Activated CD4-positive, alpha-beta T cell treated with anti-CD3 and anti-CD28 coated beads, Interleukin-2, amount 10 ng/mL, durations not matched to agents 24 days and 14 days (primary cell): ENCODE results near the gene SELENOS. TPM values are rescaled to one million over a fixed set of nuclear protein-coding genes. Genes with fewer than 3 reads are reported as not detected.
A peak's percentile ranks its signal among the peaks of the same experiment; 100 is the strongest.

Experiments
- DNase-seq: peaks from one replicate; pipeline ENCODE4 v3.0.0; 2022
- H3K27ac Mint-ChIP-seq: one replicate; pipeline ENCODE4 v1.8.0; 2022; ENCODE audit warnings: mild to moderate bottlenecking, mixed read lengths
- H3K27me3 Mint-ChIP-seq: one replicate; pipeline ENCODE4 v1.8.0; 2022; ENCODE audit warnings: mixed read lengths
- H3K36me3 Mint-ChIP-seq: one replicate; pipeline ENCODE4 v1.8.0; 2022; ENCODE audit warnings: low read depth, mild to moderate bottlenecking, mixed read lengths
- H3K4me1 Mint-ChIP-seq: one replicate; pipeline ENCODE4 v1.8.0; 2021; ENCODE audit warnings: mixed read lengths
- H3K4me3 Mint-ChIP-seq: one replicate; pipeline ENCODE4 v1.8.0; 2022; ENCODE audit warnings: mild to moderate bottlenecking, moderate library complexity, mixed read lengths
- H3K9me3 Mint-ChIP-seq: one replicate; pipeline ENCODE4 v1.8.0; 2021; ENCODE audit warnings: mixed read lengths
- intact Hi-C: fragments of 100-400 bp; cut with micrococcal nuclease; formaldehyde crosslinking; loops from one replicate; pipeline ENCODE4 v1.15.1; 2023
- total RNA-seq: library from RNA; stranded (reverse); gene quantifications from 2 replicates; pipeline ENCODE4 v1.2.3, GENCODE V29; 2022

The SELENOS gene
- total RNA-seq, 1 donor from 2014 or later: 36.5 TPM

GRCh38 chr15:101256757-101257156, 20.5 kb downstream of the SELENOS start:
- H3K36me3 Mint-ChIP-seq: no peaks in the 10 kb centered on the region
- no peak overlapping the region for H3K27ac Mint-ChIP-seq
- peaks cover 15% of the 10 kb centered on the region for H3K27me3 Mint-ChIP-seq
- H3K4me1 Mint-ChIP-seq: peaks cover 34% of the 10 kb centered on the region
- H3K9me3 Mint-ChIP-seq: no peaks in the 10 kb centered on the region
- no peak overlapping the region for H3K4me3 Mint-ChIP-seq
- intact Hi-C loops: loop anchor here (5.0 kb wide), 1 partner anchor 339 kb away; the partner anchor contains the start of gene LRRK1
- peak; percentile 75 for DNase-seq

DNA sequence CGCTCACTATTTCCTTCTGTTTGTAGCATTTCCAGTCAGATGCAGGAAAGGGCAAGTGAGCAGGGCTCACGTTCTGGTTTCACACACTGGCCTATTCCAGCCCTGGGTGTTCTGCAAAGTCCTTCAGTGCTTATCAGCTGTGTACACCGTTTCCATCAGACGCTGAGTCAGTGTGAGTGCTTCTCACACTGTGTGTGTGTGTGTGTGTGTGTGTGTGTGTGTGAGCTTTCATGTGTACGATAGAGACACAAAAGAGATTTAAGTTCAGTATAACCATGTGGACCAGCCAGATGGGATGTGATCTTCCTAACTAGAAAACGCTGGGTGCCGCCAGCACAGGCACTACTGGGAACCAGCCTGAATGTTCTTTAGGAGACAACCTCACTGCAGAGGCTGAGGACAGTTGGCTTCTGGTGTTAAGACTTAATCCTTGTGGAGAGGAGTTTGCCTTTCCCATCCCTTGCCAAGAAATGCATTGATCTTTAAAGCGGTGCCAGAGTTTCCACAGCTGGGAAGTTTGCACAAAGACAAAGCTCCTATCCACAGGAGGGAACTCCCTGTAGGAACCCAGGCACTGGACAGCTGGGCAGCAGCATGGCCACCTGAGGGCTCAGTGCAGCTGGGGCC, 21.6 kb downstream of the SELENOS start:
- H3K27ac Mint-ChIP-seq: no peak overlapping the region
- H3K36me3 Mint-ChIP-seq: peaks cover 1% of the 10 kb centered on the region
- H3K9me3 Mint-ChIP-seq: no peaks in the 10 kb centered on the region
- DNase-seq: no peak
- H3K4me1 Mint-ChIP-seq: peaks cover 34% of the 10 kb centered on the region
- intact Hi-C loops: loop anchor here (5.0 kb wide), 1 partner anchor 338 kb away; the partner anchor contains the start of gene LRRK1
- peaks cover 12% of the 10 kb centered on the region for H3K27me3 Mint-ChIP-seq
- no peak overlapping the region for H3K4me3 Mint-ChIP-seq

DNA sequence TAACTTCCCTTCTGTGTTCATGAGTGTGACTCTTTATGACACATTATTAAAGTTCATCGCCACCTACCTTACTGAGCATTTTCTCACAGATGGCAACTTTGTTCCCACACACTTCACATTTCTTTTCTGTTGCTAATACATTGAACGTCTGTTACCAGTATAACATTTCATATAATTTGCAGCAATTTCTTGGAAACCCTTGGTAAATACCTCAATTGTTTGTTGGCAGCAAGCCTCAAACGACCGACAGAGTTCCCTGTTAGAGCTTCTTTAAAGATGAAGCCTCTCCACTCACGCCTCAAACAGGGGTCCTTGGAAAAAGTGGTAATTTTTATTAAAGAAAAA, 22.3 kb downstream of the SELENOS start:
- Mint-ChIP-seq H3K9me3 (no peaks in the 10 kb centered on the region), H3K4me1 (peaks cover 38% of the 10 kb centered on the region), H3K36me3 (peaks cover 8% of the 10 kb centered on the region), H3K27ac (no peak overlapping the region), H3K27me3 (peaks cover 12% of the 10 kb centered on the region), H3K4me3 (no peak overlapping the region)
- intact Hi-C loops: loop anchor here (5.0 kb wide), 1 partner anchor 338 kb away; the partner anchor contains the start of gene LRRK1
- DNase-seq: no peak

DNA sequence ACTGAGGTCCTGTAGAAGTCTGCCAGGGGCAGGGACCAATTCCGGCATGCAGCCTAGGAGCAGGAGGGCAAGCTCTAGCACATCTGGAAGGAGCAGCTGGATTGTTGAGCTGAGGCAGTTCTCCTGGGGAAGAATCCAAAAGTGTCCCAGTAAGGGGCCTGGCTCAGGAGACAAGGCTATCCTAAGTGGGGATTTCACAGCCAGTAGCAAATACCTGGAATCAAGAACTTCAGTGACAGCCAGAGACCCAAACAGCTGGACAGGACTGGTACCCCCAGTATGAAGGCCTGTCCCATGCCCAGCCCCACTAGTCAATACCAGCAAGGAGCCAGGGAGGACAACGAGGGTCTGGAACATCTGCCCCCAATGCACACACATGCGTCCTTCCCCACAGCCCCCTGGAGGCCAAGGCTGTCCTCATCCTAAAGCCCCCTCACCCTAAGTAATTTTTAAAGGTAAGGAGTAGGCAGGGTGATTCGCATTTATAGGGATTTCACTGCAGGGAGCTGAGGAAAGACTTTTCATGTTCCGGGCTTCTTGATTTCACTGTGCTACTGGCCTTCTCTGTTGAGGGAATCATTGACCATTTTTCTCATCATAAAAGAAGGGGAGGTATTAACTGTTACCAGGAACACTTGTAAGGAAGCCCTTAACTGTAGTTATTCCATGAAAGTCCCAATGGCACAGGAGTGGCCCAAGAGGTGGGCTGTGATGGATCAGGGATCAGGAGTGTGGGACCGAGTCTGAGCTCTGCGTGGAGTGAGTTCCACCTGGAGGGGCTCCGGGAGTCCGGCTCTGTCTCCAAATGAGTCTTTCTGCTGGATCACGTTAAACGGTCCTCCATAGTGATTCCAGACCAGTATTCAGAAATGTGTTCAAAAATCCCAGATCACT, 22.9 kb downstream of the SELENOS start:
- no peak for DNase-seq
- no peak overlapping the region for H3K27ac Mint-ChIP-seq
- no peaks in the 10 kb centered on the region for H3K9me3 Mint-ChIP-seq
- intact Hi-C loops: loop anchor here (5.0 kb wide), 2 partner anchors 67 to 337 kb away; partner anchors contain the start of gene LRRK1
- peaks cover 44% of the 10 kb centered on the region for H3K4me1 Mint-ChIP-seq
- H3K4me3 Mint-ChIP-seq: no peak overlapping the region
- H3K27me3 Mint-ChIP-seq: peaks cover 10% of the 10 kb centered on the region
- peaks cover 13% of the 10 kb centered on the region for H3K36me3 Mint-ChIP-seq

- intact Hi-C loops: loop anchor here (1.0 to 5.0 kb wide), 3 partner anchors 22 to 92 kb away; no protein-coding TSS in a partner anchor
- Mint-ChIP-seq H3K27me3 (no peaks in the 10 kb centered on the region), H3K4me1 (peaks cover 50% of the 10 kb centered on the region), H3K9me3 (no peaks in the 10 kb centered on the region), H3K4me3 (peak overlapping the region; percentile 91), H3K27ac (peak overlapping the region; percentile 93), H3K36me3 (peaks cover 21% of the 10 kb centered on the region)
- no peak for DNase-seq
These were observed 24.4 kb downstream of the SELENOS start for GRCh38 chr15:101252836-101253235.

DNA sequence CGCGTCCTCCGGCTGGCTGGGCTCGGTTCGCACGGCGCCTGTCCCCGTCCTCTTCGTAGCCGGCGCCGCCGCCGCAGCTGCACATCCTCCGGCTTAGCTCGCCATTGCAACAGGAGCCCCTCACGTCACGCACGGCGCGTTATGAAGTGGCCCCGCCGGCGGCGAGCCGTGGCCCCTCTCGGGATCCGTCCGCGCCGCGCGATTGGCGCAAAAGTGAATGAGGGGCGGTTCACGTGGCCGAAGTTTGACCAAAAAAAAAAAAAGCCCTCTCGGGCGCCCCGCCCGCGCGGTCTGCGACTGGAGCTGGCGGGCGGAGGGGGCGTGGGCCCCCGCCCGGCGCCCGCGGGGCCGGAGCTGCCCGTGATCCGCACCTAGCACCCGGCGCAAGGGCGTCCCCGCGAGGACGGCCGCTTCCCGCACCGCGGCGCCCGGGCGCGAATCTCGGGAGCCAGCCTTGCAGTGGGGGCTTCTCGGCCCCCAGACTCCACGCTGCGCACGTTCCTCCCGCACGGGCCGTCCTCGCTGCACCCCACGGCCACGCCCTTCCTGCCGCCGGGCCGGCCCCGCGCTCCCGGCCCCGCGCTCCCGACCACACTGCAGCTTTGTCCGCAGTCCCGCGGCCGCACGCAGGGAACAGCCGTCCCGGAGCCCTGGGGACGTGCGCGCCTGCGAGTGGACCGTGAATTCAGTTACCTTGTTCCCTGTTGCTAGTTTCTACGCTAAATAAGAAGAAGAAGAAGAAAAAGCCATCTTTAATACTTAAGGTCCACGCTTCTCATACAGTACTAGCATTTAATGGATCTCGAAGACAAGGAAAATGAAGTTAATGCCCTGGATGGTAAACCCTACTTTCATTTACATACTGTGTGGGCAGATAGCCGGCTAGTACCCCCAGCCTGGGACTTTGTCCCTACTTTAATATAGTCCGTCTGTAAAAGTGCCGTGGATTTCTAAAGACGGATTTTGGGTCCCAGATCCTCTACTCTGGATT, 25.2 kb downstream of the SELENOS start, which contains the start of gene CHSY1:
Gene CHSY1, minus strand, starts transcription at position 219 of the 991 bp plus-strand sequence. CDS start 592 bp downstream, outside the sequence.
- Mint-ChIP-seq H3K27me3 (no peaks in the 10 kb centered on the region), H3K4me1 (peaks cover 57% of the 10 kb centered on the region), H3K4me3 (peak within 1 kb of the TSS; percentile 91), H3K9me3 (no peaks in the 10 kb centered on the region), H3K36me3 (peaks cover 26% of the 10 kb centered on the region), H3K27ac (peak within 1 kb of the TSS; percentile 93)
- peak; percentile 97 for DNase-seq
- intact Hi-C loops: loop anchor here (1.0 to 5.0 kb wide), 3 partner anchors 23 to 91 kb away; no protein-coding TSS in a partner anchor

- Mint-ChIP-seq H3K27me3 (no peaks in the 10 kb centered on the region), H3K4me1 (peaks cover 61% of the 10 kb centered on the region), H3K4me3 (peak overlapping the region; percentile 89), H3K9me3 (no peaks in the 10 kb centered on the region), H3K27ac (peak overlapping the region; percentile 93), H3K36me3 (peaks cover 33% of the 10 kb centered on the region)
- intact Hi-C loops: loop anchor here (5.0 kb wide), 1 partner anchor 64 kb away; no protein-coding TSS in a partner anchor
- DNase-seq: peak; percentile 78
These were observed 26.1 kb downstream of the SELENOS start for GRCh38 chr15:101250873-101251829.

- intact Hi-C loops: loop anchor here (5.0 kb wide), 1 partner anchor 63 kb away; no protein-coding TSS in a partner anchor
- Mint-ChIP-seq H3K4me1 (peaks cover 64% of the 10 kb centered on the region), H3K27ac (peak overlapping the region; percentile 91), H3K4me3 (peak overlapping the region; percentile 89), H3K27me3 (no peaks in the 10 kb centered on the region), H3K9me3 (no peaks in the 10 kb centered on the region), H3K36me3 (peaks cover 39% of the 10 kb centered on the region)
- no peak for DNase-seq
These were observed 26.9 kb downstream of the SELENOS start for GRCh38 chr15:101250341-101250831.

- H3K4me3 Mint-ChIP-seq: peak overlapping the region; percentile 89
These were observed 29.0 kb downstream of the SELENOS start for GRCh38 chr15:101248274-101248673.

GRCh38 chr15:101246824-101247745, 30.2 kb downstream of the SELENOS start:
- Mint-ChIP-seq H3K4me3 (peak overlapping the region; percentile 70), H3K4me1 (peaks cover 77% of the 10 kb centered on the region), H3K36me3 (peaks cover 60% of the 10 kb centered on the region), H3K27me3 (no peaks in the 10 kb centered on the region), H3K9me3 (no peaks in the 10 kb centered on the region), H3K27ac (peak overlapping the region; percentile 54)
- DNase-seq: no peak
- intact Hi-C loops: loop anchor here (1.0 to 2.0 kb wide), 2 partner anchors 41 to 120 kb away; no protein-coding TSS in a partner anchor

More at GRCh38 chr15:101248274-101248673, 29.0 kb downstream of the SELENOS start:
- Mint-ChIP-seq H3K36me3 (peaks cover 54% of the 10 kb centered on the region), H3K27ac (peak overlapping the region; percentile 62), H3K27me3 (no peaks in the 10 kb centered on the region), H3K9me3 (no peaks in the 10 kb centered on the region), H3K4me1 (peaks cover 73% of the 10 kb centered on the region)
- intact Hi-C loops: no loop called here
- no peak for DNase-seq

GRCh38 chr15:101246391-101246790, 30.9 kb downstream of the SELENOS start:
- intact Hi-C loops: loop anchor here (1.0 to 2.0 kb wide), 2 partner anchors 40 to 120 kb away; no protein-coding TSS in a partner anchor

More at GRCh38 chr15:101246391-101246790, 30.9 kb downstream of the SELENOS start:
- Mint-ChIP-seq H3K27me3 (no peaks in the 10 kb centered on the region), H3K9me3 (no peaks in the 10 kb centered on the region), H3K36me3 (peaks cover 63% of the 10 kb centered on the region), H3K27ac (peak overlapping the region; percentile 54), H3K4me3 (peak overlapping the region; percentile 70), H3K4me1 (peaks cover 81% of the 10 kb centered on the region)
- no peak for DNase-seq
